Glomerular endothelial cell (primary cell): ENCODE measurements around the gene SMIM5. TPM values are rescaled to one million over a fixed set of nuclear protein-coding genes. Genes with fewer than 3 reads are reported as not detected.

Experiments
- DNase-seq: peaks from one replicate; pipeline ENCODE4 v3.0.0-alpha.2; 2011; ENCODE audit warnings: low read depth, low spot score; ENCODE audit errors: extremely low read depth
- total RNA-seq: library from RNA; depleted of rRNA; stranded (reverse); fragments of >200 nt; gene quantifications from 2 replicates; pipeline ENCODE4 v1.2.3, GENCODE V29; 2015

Gene SMIM5
- total RNA-seq, 1 donor from 2014 or later = not detected

DNA sequence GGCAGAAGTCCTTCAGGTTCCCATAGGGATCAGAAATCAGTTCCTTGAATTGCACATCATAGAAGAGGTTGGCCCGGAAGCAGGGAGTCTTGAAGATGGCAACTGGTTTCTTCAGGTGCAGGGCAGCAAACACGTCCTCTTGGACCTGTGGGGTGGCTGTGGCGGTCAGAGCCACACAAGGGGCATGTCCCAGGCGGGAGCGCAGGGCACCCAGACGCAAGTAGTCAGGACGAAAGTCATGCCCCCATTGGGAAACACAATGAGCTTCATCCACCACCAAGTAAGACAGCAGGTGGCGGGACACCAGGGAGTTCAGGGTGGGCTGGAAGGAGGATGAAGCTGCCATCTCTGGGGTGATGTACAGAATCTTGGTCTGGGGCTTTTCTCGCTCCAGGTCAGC, 29.3 kb downstream of the SMIM5 start:
- no peak for DNase-seq

- no peak for DNase-seq
These were observed 30.9 kb downstream of the SMIM5 start for GRCh38 chr17:75664099-75664549.

DNA sequence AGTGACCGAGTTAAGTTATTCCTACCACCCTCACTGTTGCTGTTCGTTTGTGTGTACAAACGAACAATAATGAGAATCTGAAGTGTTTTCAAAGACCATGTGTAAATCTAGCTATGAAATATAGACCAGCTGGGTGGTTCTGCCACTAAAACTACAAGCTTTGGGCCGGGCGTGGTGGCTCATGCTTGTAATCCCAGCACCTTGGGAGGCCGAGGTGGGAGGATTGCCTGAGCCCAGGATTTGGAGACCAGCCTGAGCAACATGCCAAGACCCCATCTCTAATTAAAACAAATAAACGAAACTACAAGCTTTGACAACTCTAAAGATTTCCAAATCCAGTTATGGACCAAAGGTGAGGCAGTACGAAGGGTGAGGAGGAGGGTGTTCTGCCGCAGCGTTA, 32.7 kb downstream of the SMIM5 start:
- no peak for DNase-seq

DNA sequence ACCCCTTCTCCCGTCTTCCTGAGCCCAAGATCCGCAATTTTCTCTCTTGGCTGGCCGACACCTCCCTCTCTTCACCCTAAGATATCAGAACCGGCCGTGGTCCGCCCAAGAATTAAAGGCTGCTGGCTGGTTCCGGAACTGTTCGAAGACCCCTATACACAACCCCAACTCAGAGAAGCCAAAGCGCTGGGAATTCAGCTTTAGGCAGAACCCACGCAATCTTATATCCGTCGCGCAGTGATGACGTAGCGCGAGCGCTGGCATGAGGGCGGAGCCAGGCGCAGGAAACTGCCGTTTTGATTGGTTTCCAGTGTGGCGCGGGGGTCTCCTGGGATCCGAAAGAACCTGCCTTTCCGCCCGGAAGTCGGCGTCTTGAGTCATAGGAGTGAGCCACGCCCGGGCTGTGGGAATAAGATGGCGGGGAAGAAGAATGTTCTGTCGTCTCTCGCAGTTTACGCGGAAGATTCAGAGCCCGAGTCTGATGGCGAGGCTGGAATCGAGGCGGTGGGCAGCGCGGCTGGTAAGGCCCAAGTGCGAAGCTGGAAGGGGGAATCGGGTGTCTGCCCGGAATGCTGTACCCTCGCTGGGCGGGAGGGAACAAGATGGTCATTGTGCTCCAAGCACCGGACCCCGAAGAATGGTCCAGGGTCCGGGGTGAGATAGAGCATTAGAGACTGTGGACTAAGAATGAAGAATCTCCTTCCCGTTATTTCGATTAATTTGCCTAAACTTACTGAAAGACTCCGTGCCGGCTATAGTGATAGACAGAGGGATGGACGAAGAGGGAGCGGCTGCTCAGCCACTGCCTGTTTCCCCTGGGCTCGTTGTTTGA, 33.9 kb downstream of the SMIM5 start, which contains the start of the genes RECQL5 and SAP30BP:
Gene RECQL5 (minus strand): TSS at position 196 of the 832 bp plus-strand sequence. CDS start 597 bp downstream, outside the sequence.
Gene SAP30BP (plus strand): TSS at position 380 of the 832 bp plus-strand sequence. CDS start 35 bp downstream, at position 415.
- no peak for DNase-seq

DNA sequence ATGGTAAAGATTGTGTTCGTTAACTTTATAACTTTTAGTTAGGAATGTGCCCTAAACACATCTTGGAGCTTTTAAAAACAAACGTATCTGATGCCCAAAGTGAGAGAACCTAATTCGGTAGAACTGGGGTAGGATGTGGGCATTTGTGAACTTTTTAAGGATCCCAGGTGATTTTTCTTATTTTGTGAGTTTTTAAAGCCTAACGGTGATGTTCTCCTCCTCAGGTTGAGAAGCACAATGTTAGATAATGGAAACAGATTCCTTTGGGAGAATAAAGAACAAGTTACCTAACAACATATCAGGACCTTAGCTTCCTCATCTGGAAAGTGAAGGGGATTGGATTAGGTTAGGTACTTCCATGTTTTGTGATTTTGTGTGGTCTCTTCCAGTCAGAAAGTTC, 34.6 kb downstream of the SMIM5 start:
- no peak for DNase-seq

DNA sequence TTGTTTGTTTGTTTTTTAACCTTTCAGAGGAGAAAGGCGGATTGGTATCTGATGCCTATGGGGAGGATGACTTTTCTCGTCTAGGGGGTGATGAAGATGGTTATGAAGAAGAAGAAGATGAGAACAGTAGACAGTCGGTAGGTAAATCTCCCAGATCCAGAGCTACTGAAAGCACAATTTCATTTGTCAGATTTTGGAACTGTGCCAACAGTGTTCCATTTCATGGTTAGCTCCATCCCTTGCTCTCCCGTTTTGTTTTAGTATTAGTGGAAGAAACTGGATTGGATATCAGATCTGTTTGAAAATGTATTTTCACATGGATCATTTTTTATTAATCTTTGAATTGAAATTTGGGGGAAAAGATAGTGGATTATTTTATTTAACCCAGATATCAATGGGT, 35.3 kb downstream of the SMIM5 start:
- no peak for DNase-seq

GRCh38 chr17:75670868-75671267, 37.6 kb downstream of the SMIM5 start:
- DNase-seq = no peak

- DNase-seq = no peak
These were observed 38.8 kb downstream of the SMIM5 start for GRCh38 chr17:75672011-75672410.

DNA sequence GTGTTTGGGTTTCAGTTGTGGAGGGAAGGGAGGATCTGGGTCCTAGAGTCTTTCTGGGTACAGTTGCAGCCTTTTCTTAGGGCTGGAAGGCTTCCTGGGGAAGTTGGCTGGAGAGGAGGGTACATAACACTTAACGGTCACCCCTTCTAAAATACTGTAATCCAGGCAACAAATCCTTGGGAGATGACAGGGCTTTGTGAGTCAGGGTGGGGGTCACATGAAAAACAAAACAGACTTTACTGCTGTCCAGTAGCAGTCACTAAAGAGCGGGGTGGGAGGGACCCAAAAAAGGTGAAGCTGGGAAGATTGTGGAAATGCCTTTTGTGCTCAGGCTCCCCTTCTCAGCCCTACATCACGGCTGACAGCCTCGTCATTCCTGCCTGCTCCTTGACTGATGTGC, 40.3 kb downstream of the SMIM5 start:
- no peak for DNase-seq

DNA sequence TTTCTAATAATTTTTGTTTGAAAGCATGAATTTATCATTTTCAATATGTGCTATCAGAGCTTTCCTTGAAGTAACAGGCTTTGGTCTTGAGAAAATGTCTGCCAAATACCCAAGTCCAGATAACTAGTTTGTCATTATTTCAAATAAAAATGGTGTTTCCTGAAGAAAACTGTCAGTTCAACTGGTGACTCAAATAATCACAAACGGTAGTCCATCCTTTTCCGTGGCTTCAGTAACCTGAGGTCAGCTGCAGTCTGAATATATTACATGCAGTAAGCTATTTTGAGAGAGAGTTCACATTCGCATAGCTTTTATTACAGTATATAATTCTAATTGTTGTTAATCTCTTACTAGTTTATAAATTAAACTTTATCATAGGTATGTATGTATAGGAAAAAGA, 43.2 kb downstream of the SMIM5 start:
- DNase-seq = no peak

DNA sequence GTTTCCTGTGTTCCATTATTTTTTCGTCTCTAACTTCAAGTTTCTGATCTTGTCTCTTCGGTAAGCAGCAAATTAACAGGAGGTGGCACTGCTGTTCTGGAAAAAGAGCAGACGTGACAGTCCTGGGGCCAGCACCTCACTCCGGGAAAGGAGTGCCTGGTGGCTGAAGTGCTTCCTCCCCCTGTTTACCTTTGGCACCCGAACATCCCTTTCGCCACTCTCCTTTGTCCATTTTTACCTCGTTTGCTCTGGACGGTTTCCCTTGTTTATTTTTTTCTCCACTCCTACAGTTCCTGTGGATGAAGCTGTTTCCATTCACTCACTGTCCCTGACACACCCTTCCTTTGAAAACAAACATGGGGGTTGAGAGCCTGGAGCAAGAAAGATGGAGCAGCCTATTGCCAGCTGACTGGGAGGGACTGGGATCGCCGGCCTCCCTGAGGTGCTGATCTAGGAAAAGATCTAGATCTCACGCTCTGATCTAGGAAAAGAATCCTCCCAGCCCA, 46.5 kb downstream of the SMIM5 start:
- no peak for DNase-seq

DNA sequence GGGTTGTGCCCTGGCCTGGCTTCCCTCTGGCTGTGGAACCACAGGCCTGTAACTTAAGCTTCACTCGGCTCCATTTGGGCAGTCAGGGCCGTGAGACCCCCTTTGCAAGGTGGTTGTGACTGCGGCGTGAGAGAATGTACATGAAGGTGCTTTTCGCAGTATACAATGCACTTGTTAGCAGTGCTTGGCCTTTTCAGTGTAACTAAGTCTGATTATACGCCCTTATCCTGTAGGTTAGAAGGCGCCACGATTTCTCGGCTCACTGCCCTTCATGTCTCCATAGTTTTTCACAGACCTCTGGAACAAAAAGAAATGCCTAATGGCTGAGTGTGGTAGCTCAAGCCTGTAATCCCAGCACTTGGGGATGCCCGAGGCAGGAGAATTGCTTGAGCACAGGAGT, 47.2 kb downstream of the SMIM5 start:
- no peak for DNase-seq

GRCh38 chr17:75681289-75681688, 48.1 kb downstream of the SMIM5 start:
- no peak for DNase-seq

DNA sequence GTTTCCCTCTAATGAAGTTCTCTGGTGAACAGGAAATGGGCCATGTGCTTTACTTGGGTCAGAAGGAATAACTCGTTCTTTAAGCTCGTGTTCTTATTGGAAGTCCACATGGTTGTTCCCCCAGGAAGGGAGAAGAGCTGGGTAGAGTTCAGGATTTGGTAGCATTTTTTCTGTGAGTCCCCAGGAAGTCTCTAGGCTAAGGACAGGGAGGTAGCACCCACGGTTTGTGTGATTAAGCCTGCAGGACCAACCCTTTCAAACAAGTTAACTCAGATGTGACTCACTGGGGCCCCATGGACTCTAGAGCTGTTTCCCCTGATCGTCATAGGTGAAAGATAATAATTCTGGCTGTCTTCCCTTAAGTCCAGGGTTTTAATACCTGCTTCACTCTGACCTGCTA, 50.3 kb downstream of the SMIM5 start:
- DNase-seq = no peak

DNA sequence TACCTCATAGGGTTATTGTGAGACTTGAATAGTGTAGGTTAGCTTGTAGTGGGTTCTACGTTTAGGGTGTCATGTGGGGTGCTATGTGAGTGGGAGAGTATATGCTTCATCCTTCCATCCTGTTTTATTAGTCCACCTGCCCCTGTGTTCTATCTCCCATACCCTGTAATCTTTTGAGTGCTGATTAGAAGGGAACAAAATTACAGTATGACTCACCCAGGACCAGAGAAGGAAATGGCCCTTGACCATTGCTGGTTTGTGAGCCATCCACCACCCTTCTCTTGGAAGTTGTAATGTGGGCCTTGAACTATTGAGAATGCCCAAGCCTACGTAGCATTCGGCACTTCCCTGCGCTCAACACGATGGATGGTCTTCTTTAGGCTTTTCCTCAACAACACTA, 51.0 kb downstream of the SMIM5 start:
- no peak for DNase-seq

GRCh38 chr17:75684924-75685323, 51.7 kb downstream of the SMIM5 start:
- no peak for DNase-seq

- DNase-seq = no peak
These were observed 52.3 kb downstream of the SMIM5 start for GRCh38 chr17:75685499-75685898.

- no peak for DNase-seq
These were observed 55.1 kb downstream of the SMIM5 start for GRCh38 chr17:75688209-75688825.

DNA sequence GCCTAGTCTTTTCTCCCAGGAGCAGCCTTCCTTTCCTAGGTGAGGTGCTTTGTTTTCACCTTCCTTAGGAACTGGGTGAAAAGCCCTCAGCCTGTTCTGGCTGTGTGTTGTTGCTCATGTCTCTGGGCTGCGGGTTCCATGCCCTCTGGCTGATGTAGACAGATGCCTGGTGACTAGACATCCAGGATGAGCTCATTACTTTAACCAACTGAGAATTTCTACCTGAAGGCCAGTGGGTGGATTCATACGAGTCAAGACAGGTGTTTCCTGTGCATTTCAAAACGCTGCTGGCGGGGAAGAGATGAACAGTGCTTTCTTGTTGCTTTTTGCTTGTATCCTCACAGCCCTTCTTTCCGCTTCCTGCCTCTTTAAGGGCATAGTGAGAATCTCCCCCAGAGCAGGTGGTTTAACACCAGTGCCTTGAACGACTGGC, 56.2 kb downstream of the SMIM5 start:
- no peak for DNase-seq
